Measurements from ENCODE around the gene MOB3A.
A peak's percentile ranks its signal among the peaks of the same experiment; 100 is the strongest.

Gene MOB3A

DNA sequence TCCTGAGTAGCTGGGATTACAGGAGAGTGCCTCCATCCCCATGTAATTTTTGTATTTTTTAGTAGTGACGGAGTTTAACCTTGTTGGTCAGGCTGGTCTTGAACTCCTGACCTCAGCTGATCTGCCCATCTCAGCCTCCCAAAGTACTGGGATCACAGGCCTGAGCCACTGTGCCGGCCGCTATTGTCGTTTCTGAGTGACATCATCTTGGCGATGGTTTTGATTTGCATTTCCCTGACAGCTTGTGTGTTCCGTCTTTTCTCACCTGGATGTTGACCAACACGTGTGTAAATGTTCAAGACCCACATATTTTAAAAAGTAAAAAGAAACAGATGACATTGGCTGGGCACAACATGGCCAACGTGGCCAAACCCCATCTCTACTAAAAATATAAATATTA, 32.3 kb downstream of the MOB3A start:
- no peak for TF ChIP-seq ZFX (IDR thresholded peaks at IDR 0.05; ENCODE audit: borderline replicate concordance)
- TF ChIP-seq, protein P1, sequence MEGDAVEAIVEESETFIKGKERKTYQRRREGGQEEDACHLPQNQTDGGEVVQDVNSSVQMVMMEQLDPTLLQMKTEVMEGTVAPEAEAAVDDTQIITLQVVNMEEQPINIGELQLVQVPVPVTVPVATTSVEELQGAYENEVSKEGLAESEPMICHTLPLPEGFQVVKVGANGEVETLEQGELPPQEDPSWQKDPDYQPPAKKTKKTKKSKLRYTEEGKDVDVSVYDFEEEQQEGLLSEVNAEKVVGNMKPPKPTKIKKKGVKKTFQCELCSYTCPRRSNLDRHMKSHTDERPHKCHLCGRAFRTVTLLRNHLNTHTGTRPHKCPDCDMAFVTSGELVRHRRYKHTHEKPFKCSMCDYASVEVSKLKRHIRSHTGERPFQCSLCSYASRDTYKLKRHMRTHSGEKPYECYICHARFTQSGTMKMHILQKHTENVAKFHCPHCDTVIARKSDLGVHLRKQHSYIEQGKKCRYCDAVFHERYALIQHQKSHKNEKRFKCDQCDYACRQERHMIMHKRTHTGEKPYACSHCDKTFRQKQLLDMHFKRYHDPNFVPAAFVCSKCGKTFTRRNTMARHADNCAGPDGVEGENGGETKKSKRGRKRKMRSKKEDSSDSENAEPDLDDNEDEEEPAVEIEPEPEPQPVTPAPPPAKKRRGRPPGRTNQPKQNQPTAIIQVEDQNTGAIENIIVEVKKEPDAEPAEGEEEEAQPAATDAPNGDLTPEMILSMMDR (IDR thresholded peaks at IDR 0.05): no peak
- H3K27ac ChIP-seq: peak overlapping the region; percentile 99

GRCh38 chr19:2062770-2063169, 33.4 kb downstream of the MOB3A start:
- no peak for TF ChIP-seq ZFX (IDR thresholded peaks at IDR 0.05; ENCODE audit: borderline replicate concordance)
- TF ChIP-seq, protein P1 (IDR thresholded peaks at IDR 0.05): no peak
- H3K27ac ChIP-seq: peak overlapping the region; percentile 99

DNA sequence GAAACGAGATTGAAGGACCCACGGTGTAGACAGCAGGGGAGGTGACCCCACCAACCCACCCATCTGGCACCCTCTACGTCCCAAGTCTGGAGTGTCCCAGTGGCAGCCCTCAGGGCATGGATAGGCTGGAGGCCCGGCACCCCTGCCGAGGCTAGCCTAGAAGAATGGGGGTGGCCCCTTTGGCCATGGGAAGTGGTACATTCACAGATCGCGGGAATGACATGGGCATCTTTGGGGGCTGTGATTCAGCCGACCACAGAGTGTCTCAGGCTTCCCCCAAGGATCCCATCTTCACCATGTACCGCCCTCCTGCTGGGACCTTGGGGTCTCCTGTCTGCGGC, 33.8 kb downstream of the MOB3A start:
- TF ChIP-seq, protein P1 (IDR thresholded peaks at IDR 0.05): no peak
- no peak for TF ChIP-seq ZFX (IDR thresholded peaks at IDR 0.05; ENCODE audit: borderline replicate concordance)
- peak overlapping the region; percentile 99 for H3K27ac ChIP-seq

DNA sequence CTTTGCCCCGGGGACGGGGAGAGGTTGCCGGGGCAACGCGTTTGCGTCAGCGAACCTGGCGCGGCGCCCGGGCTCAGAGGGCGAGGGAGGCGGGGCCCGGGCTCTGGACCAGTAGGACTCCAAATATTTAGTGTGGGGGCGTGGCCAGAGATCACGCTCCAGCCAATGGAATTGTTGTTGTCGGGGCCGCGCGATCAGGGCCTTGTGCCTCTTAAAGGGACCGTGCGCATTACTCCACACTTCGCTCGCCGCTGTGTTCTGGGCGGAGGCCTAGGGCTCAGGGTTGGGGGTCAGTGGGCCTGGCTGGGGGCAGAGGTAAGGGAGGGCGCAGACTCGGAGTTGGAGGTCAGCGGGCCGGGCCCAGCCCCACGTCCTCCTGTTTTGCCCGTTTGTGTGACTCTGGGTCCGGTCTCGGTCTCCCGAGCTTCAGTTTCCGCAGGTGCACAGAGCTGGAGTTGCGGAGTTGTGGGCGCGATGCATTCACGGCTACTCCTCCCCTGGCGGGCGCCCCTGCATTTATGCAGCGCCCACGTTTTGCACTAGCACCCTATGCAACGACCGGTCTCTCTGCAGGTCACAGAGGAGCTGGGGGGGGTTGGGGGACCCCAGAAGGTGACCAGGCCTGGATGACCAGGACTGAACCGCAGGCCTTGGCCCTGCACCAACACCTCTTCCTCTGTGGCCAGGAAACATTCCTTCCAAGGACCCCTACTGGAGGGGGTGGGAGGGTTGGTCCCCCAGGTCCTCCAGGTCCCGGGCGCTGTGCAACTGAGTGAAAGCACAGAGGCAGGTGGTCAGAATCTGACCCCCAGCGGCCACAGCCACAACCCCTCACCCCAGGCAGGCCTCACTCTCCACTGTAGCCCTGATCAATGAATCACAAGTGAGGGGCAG, 34.4 kb downstream of the MOB3A start:
- TF ChIP-seq, protein P1 (IDR thresholded peaks at IDR 0.05): no peak
- TF ChIP-seq ZFX (IDR thresholded peaks at IDR 0.05; ENCODE audit: borderline replicate concordance): no peak
- peak overlapping the region; percentile 99 for H3K27ac ChIP-seq

GRCh38 chr19:2060884-2061494, 35.1 kb downstream of the MOB3A start:
- TF ChIP-seq, protein P1 (IDR thresholded peaks at IDR 0.05): no peak
- no peak for TF ChIP-seq ZFX (IDR thresholded peaks at IDR 0.05; ENCODE audit: borderline replicate concordance)
- H3K27ac ChIP-seq: peak overlapping the region; percentile 99

GRCh38 chr19:2059422-2060201, 36.5 kb downstream of the MOB3A start:
- H3K27ac ChIP-seq: peak overlapping the region; percentile 99
- TF ChIP-seq, protein P1 (IDR thresholded peaks at IDR 0.05): no peak
- TF ChIP-seq ZFX (IDR thresholded peaks at IDR 0.05; ENCODE audit: borderline replicate concordance): no peak

All from 22Rv1 (cell line).